HS-27A (cell line): Measurements from ENCODE around the gene HRK.

Experiments used
- DNase-seq: peaks from one replicate; pipeline ENCODE4 v3.0.0-alpha.2; 2012; ENCODE audit warnings: low read depth, missing footprints

Gene HRK

DNA sequence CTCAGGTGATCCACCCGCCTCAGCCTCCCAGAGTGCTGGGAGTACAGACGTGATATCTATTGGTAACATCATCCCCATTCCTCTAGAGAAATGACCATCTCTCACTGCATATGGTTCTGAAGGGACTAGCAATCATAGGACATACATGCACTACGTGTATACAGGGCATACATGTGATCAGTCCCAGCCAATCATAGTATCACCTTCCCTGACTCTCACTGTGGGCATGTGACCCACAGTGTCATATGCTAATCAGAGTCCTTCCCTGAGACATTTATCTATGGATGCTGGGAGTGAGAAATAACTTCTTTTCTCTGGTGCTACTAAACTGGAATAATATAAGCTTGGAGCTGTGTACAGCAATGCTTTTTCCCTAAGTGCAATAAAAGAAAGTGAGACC, 17.4 kb upstream of the HRK start:
- no peak for DNase-seq

DNA sequence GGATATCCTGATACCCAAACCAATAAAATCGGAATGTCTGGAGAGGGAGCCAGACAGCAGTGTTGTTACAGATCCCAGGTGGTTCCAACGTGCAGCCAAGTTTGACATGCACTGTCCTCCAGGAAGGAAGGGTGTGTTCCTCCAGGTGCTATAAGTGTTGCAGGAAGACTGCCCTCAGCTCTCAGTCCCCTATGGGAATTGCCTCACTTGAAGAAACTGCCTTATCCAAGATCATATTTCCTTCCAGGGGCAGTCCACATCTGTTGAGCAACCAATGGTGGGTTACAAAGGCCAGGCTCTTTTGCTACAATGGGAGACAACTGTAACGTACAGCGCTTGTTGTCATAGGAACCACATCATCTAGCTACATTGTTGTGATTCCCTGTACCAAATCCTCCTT, 16.2 kb upstream of the HRK start:
- DNase-seq, result no peak

DNA sequence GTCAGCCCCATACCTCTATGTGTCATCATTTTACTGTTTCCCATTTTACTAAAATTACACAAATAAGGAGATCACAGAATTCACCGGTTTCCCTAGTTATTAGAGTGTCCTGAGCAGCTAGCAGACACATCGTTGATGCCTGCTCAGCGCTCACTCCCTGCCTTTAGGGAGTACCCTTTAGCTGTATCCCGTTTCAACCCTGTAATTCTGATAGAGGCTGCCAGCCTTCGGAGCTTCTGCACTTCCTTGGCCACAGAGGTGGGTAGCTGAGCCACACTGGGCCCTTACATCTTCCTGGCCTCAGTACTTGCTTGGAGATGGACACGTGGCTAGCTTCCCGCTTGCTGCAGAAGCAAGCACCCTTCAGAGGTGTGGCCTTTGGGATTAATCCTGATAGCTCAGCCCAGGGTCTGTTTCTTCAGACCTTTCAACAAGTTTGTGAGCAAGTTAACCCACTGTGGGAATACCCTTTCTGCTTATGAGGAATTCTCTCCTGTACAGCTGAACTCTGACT, 15.2 kb upstream of the HRK start:
- DNase-seq, result no peak

DNA sequence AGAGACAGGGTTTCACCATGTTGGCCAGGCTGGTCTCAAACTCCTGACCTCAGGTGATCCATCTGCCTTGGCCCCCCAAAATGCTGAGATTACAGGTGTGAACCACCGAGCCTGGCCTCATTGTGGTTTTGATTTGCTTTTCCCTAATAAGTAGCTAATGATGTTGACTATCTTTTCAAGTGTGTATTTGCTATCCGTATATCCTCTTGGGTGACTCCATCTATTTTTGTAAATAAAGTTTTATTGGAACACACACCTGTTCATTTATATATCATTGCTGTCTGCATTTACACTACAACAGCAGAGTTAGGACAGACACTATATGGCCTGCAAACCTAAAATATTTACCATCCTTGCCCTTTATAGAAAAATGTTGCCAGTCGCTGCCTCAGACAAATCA, 13.7 kb upstream of the HRK start:
- DNase-seq, result no peak

DNA sequence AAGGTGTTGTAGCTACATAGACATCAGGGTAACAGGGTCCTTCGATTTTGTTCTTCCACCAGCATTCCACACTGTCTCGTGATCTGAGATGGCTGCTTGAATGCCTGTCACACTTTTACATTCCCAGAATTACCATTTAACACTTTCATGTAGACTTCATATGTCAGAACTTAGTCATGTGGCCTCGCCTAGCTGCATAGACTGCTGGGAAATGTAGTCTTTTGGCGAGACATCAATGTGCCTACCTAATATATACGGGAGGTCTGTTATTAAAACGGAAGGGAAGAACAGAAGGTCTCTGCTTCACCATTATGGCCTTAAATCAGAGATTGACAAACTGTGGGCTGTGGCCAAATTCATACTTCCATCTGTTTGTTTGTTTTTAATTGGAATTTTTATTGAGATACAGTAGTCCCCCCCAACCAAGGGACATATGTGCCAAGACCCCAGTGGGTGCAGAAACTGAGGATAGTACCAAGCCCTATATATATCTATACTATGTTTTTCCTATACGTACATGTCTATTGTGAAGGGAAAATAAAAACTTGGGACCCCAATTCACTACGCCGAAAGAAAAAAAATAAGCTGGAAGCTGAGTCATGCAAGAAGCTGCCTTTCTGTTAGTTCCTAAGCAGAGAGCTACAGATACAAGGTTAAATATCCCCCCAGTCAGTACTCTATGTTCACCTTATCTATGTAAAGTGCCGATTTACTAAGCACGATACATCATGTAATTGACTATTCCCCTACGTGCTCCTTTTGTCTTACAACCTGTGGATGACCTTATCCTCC, 11.3 kb upstream of the HRK start:
- DNase-seq, result no peak

DNA sequence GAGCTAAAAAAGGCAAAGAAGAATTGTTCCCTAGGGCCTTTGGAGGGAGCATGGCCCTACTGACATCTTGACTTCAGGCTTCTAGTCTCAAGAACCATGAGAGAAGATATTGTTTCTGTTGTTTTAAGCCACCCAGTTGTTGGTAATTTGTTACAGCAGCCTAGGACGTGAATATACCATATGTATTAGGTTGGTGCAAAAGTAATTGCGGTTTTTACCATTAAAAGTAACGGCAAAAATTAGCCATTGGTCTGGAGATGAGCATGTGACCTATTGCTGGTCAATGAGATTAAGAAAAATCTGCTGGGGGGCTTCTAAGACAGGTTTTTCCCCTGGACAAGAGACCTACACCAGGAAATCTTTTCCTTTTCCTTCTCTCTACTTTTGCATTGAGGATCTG, 9.8 kb upstream of the HRK start:
- DNase-seq, result no peak

DNA sequence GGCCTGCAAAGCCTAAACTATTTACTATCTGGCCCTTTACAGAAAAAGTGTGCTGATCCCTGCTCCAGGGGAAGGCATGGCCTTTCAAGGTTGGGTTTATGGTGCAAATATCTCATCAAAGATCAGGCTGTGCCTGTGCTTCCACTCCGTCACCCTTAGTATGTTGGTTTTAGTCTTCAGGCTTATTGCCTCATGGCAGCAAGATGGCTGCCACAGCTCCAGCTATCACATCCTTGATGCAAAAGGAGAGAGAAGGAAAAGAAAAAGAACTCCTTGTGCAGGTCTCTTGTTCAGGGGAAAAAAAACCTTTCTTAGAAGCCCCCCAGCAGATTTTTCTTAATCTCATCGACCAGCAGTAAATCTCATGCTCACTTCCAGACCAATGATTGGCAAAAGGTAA, 9.1 kb upstream of the HRK start:
- DNase-seq, result no peak

DNA sequence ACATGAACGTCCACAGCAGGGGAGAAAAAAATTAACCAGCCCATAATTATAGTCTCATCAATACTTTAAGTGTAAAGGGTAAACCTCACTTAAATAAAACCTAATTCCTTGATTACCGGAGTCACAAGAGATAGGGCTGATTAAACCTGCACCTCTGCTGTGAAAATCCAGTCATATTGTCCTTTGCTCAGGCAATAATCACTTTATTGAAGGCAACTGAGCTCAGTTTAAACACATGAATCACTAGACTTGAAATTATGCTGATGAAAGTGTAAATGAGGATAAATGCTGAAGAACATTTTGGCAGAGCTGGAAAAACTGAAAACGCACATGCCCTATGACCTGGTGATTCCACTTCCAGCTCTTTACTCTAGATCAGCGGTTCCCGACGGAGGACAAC, 6.7 kb upstream of the HRK start:
- DNase-seq, result no peak

DNA sequence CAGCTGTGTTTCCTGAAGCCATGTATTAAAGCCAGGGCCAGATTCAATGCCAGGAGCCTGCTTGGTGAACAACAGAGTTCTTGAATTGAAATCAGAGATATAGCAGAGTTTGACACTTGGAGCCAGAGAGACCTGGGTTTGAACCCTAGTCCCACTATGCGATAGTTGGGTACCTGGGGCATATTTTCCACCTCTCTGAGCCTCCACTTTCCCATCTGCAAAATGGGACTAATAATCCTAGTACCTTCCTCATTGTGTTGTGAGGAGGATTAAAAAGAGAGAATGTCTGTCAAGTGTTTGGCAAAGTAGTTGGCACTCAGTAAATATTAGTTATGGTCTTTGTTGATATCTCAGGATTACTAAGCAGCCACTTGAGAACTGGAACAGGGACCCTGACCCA, 6.0 kb upstream of the HRK start:
- DNase-seq, result no peak

DNA sequence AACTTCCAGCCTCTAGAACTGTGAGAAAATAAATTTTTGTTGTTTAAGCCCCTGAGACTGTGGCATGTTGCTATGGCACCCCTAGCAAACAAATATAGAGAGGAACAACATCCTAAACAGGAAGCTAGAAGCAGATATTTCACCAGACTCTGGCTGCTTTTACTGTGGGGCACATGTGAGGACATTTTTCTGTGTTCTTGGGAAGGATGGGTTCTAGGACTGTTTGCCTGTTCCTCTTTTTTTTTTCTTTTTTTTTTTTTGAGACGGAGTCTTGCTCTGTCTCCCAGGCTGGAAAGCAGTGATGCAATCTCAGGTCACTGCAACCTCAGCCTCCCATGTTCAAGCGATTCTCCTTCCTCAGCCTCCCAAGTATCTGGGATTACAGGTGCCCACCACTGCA, 4.2 kb upstream of the HRK start:
- DNase-seq, result no peak

DNA sequence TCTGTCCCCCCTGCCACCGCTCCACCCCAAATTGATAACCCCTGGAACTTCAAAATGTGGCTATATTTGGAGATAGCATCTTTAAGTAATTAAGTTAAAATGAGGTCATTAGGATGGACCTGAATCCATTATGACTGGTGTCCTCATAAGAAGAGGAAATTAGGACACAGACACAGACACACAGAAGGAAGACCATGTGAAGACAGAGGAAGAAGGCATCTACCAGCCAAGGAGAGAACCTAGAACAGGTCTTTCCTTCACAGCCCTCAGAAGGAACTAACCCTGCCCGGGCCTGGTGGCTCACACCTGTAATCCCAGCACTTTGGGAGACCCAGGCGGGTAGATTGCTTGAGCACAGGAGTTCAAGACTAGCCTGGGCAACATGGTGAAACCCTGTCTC, 3.6 kb upstream of the HRK start:
- no peak for DNase-seq

DNA sequence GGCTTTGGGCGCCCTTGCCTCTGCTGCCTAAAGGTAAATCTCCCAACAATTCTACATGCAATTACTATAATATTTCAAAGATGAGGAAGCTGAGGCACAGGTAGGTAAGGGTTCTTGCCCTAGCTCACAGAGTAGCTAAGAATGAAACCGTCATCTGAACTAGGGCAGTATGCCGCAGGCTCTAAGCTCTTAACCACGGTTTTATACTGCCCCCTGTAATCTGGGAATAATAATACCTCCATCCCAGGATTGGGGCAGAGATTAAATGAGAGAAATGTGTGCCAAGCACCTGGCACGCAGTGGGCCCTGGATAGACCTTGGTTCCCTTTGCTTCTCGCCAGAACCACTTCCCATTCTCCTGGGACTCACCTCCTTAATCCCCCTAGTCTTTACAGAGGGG, 1.5 kb upstream of the HRK start:
- DNase-seq, result no peak

DNA sequence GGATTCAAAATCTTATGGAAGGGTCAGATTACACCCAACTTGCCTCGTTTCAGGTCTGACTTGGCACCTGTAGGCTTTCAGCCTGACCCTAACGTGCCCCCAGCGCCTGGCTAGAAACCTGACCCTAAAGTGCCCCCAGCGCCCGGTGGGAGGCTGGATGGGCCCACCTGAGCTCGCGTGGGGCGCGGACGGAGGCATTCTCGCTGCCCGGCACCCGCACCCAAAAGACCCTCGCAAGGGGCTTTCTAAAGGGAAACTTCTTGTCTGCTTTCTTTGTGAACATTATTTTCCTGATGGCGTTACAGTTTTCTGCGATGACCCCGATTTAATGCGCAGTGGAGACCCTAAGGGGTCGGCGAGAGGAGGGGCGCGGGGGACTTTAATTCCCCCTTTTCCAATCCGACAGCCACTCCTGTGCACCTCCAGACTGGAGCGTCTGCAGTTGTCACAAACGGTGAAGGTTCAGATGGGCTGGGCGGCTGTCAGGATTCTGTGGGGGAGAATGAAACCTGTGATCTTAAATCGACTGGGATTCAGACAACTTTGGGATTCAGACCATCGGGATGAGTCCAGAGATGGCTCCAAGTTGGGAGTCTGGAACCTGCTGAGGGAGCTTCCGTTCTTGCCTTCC, 751 bp upstream of the HRK start:
- no peak for DNase-seq

DNA sequence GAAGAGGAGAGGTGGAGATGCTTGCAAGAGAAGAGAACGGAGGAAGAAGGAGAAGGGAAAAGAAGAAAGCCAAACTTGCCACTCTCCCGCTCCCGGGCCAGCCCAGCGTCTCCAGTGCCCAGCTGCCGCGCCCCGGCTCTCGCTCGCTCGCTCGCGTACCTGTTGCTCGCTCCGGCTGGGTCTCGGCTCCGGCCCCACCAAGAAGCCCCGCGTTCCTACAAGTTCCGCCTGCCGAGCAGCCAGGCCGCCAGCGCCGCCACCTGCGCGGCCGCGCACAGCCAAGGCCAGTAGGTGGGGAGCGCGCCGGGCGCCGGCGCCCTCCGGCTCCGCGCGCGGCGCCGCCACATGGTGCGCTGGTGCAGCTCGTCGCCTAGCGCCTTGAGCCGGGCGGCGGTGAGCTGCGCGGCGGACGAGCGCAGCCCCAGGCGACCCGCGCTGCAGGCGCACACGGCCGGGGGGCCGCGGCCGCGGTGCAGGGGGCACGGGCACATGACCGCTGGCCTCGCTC, 370 bp downstream of the HRK start:
- DNase-seq, result no peak

DNA sequence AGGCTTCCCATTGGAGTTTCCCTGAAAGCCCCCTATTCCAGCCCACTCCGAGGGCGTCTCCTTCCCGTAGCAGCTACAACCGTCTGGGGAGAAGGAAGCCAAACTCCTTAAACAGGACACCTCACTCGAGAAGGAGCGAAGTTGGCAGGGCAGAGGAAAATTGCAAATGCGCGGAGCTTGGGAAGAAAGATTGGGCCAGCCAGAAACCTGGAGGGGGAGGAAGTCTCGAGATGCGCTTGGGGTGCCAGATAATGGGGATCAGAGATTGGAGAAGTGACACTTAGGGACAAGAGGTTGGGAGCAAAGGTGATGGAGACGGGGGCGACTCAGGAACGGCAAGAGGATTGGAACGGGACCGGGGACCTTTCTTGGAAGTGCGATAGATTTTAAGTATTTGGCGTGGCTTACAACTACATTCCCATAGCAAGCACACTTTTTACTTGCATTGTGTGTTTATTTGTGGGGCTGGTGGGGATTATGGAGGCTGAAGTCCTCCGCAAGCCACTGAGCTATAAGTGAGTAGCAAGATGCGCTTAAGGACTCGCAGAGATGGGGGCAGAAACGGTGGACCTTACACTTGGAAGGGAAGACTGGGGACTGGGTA, 926 bp downstream of the HRK start:
- DNase-seq, result no peak

DNA sequence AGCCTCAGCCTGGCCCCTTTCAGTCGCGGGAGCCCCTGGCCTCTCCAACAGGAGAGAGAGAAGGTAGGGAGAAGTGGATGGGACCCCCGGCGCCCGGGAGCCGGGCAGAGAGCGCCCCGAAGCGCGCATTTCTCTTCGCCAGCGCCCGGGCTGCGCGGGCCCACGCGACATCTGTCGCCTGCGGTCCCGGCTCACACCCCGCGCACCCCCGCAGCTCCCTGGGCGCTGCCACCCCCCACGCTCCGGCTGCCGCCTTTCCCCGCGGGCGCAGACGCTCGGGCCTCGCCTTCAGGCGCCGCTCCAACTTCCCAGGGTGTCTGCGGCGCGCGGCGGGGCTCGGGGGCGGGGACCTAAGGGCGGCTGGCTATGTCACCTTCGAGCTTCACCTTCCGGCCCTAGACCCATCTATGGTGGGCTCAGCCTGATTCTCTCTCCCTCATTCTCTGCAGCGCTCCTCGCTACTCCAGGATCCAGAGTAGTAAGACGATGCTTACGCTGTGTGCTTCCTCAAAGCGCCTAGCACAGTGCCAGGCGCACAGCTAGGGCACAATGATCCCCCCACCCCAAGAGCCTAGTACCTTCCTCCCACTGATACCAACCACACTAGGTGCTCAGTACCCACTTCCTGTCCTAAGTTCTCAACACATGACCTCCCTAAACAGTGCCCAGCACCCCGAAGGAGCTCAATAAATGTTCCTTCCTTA, 1.6 kb downstream of the HRK start:
- DNase-seq, result no peak

DNA sequence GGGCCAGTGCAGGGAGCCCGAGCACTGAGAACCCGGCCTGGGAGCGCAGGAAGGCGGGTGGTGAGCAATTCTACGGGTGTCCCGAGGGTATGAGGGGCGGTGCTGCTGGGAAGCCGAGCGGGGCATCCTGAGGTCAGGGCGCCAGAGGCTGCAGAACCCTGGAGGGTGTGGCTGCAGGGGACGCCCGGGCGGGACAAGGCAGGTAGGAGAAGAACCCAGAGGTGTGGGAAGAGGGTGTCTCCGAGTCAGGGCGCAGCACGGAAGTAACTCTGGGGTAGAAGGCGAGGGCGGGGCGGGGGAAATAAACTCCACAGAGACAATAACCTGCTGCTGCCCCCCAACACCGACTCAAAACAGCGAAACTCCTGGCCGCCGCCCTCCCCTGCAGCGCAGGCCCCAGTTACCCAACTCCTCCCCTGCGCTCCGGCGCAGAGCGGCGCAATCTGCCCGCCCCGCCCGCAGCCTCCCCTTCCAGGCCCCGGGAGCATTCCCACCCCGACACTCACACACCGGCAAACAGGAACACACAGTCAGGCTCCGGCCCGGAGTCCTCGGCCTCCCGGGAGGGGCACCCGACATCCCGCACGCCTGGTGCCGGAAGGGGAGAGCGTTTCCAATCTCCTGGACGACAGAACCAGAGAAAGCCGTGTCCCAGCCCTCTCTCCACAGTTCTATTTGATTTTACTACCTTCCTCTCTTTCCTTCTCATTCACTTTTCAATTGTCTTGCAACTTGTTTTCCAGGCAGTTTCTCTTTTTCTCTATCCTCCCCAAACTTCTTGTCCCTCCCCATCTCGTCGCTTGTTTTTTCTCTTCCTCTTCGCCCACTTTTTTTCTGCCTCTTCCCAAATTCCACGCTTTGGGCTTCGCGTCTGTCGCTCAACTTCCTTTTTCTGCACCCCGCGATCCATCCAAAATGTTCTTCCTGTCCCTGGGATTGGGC, 2.4 kb downstream of the HRK start:
- DNase-seq, result no peak

DNA sequence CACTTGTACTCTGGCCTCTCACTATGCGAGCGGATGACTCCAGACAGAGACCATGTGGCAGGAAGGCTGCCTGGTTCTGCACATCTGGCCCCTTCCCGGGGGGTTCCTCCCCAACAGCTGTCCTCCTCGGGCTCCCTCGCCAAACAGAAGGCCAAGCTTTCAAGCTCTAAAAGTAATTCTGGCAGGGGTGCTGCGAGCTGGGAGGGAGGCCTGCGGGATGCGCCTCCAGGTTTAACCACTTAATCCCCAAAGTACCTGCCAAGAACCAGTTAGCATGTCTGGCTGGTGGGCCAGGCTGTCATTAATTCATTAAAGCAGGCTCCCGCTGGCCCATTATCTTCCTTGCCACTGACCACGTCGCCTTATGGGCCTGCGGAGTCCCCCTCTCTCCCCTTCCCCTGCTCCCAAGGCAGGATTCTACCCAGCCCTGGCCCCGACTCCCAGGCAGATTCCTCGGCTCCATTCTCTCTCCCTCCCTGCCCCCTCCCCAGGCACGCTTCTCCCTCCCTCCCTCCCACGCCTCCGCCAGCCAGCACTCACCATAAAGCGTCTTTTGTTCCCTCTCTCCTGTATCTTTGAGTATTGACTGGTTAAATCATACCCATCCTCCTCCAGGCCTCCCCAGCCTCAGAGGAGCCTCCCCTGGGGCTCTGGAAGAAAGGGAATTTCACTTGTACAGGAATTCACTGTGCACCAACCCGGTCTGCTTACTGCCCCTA, 4.9 kb downstream of the HRK start:
- DNase-seq, result no peak

DNA sequence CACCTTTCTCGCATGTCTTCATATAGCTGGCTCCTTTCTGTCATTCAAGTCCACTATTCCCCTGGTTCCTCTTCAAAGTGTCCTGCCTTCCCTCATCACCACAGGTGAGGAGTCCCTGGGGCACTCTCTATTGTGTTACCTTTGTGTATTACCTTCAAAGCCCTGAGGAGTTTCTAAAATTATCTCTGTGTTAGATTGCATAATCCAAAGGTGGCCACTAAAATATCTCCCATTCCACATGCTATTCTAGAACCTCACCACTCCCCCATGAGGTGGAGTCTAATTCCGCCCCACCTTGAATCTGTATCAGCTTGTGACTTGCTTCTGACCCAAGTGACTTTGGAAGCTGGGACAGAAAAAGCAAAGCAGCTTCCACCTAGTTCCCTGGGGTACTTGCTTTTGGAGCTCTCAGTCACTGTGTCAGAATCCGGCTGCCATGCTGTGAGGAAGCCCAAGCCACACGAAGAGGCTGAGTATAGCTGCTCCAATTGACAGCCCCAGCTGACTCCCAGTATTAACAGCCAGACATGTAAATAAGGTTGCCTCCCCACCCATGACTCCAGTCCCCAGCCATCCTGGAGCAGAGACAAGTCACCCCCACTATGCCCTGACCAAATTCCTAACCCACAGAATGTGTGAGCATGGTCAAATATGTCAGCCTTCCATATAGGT, 6.8 kb downstream of the HRK start:
- no peak for DNase-seq

DNA sequence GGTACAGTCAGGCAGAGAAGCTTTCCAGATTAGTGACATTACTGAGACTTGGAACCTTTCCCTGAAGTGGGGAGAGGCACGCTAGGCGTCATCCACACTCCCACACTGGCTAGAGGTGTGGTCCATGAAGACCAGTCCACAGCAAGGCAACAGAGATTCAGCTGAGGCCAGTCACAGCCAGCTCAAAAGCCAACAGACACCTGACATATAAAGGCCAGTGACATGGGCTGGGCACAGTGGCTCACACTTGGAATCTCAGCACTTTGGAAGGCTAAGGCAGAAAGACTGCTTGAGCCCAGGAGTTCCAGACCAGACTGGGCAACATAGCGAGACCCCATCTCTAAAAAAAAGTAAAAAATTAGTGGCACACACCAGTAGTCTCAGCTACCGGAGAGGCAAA, 10.9 kb downstream of the HRK start:
- no peak for DNase-seq
